ENCODE measurements around the gene PCNX1. TPM values are rescaled to one million over a fixed set of nuclear protein-coding genes. Genes with fewer than 3 reads are reported as not detected.
A peak's percentile ranks its signal among the peaks of the same experiment; 100 is the strongest.

PCNX1 gene
- polyA plus RNA-seq, 1 experiment: 33.2 TPM

GRCh38 chr14:70908935-70909641 lies 1.8 kb downstream of the PCNX1 start:
- no peak for TF ChIP-seq CTCF (IDR thresholded peaks at IDR 0.05; ENCODE audit: insufficient read depth, low read depth, low read length)
- Histone ChIP-seq H3K36me3 (ENCODE audit: control insufficient read depth, insufficient read depth, low read length) (no peaks in the 10 kb centered on the region), H3K4me3 (ENCODE audit: low read depth, low read length) (peak overlapping the region; percentile 91), H3K27me3 (ENCODE audit: control insufficient read depth, insufficient read depth, low read length) (no peaks in the 10 kb centered on the region)
- no peak for DNase-seq (ENCODE audit: low read depth)
- CTCF ChIA-PET: interaction anchor here (1.6 kb wide), 1 partner anchor 47 kb away, joined by 4 read pairs; no protein-coding TSS in a partner anchor
- POLR2A ChIA-PET: interaction anchor here (0.6 kb wide), 1 partner anchor 1549 kb away, joined by 3 read pairs; no protein-coding TSS in a partner anchor

- DNase-seq (ENCODE audit: low read depth): no peak
- CTCF ChIA-PET: interaction anchor here (1.0 to 1.6 kb wide), 3 partner anchors 17 to 92 kb away, joined by 3 to 4 read pairs (median 4); no protein-coding TSS in a partner anchor
Measured at GRCh38 chr14:70909733-70910614, 2.7 kb downstream of the PCNX1 start.

GRCh38 chr14:70915415-70915814 lies 8.2 kb downstream of the PCNX1 start:
- TF ChIP-seq CTCF (IDR thresholded peaks at IDR 0.05; ENCODE audit: insufficient read depth, low read depth, low read length): no peak
- DNase-seq (ENCODE audit: low read depth): no peak
- Histone ChIP-seq H3K27me3 (ENCODE audit: control insufficient read depth, insufficient read depth, low read length) (no peaks in the 10 kb centered on the region), H3K36me3 (ENCODE audit: control insufficient read depth, insufficient read depth, low read length) (no peaks in the 10 kb centered on the region), H3K4me3 (ENCODE audit: low read depth, low read length) (no peak overlapping the region)
- POLR2A ChIA-PET: no interaction called here
- CTCF ChIA-PET: interaction anchor here (1.1 to 2.7 kb wide), 2 partner anchors 97 to 106 kb away, joined by 3 to 11 read pairs; no protein-coding TSS in a partner anchor

More at GRCh38 chr14:70909733-70910614, 2.7 kb downstream of the PCNX1 start:
- H3K36me3 ChIP-seq (ENCODE audit: control insufficient read depth, insufficient read depth, low read length): no peaks in the 10 kb centered on the region
- TF ChIP-seq CTCF (IDR thresholded peaks at IDR 0.05; ENCODE audit: insufficient read depth, low read depth, low read length): no peak
- H3K4me3 ChIP-seq (ENCODE audit: low read depth, low read length): peak overlapping the region; percentile 91; the same call in 1 of the 2 replicates
- POLR2A ChIA-PET: no interaction called here
- H3K27me3 ChIP-seq (ENCODE audit: control insufficient read depth, insufficient read depth, low read length): no peaks in the 10 kb centered on the region

- POLR2A ChIA-PET: no interaction called here
Measured at GRCh38 chr14:70916300-70916699, 9.0 kb downstream of the PCNX1 start.

More at GRCh38 chr14:70916300-70916699, 9.0 kb downstream of the PCNX1 start:
- H3K36me3 ChIP-seq (ENCODE audit: control insufficient read depth, insufficient read depth, low read length): no peaks in the 10 kb centered on the region
- H3K4me3 ChIP-seq (ENCODE audit: low read depth, low read length): no peak overlapping the region
- CTCF ChIA-PET: no interaction called here
- no peak for TF ChIP-seq CTCF (IDR thresholded peaks at IDR 0.05; ENCODE audit: insufficient read depth, low read depth, low read length)
- no peak for DNase-seq (ENCODE audit: low read depth)
- H3K27me3 ChIP-seq (ENCODE audit: control insufficient read depth, insufficient read depth, low read length): no peaks in the 10 kb centered on the region
